Choroid plexus epithelial cell (primary cell): ENCODE results near the gene ADAMTS12.
A peak's percentile ranks its signal among the peaks of the same experiment; 100 is the strongest.
"Not testable (repeated sequence)": the region's sequence is repeated elsewhere in the genome, so short reads cannot be mapped to it uniquely, and the experiment has no call there.

Experiments used
- DNase-seq: peaks from one replicate; pipeline ENCODE4 v3.0.0-alpha.2; 2010; ENCODE audit warnings: low read depth
- H3K4me3 ChIP-seq: 2 replicates; pipeline ENCODE4 v1.5.1; 2011; ENCODE audit warnings: low read depth, mild to moderate bottlenecking, control low read depth, low read length, moderate library complexity
- CTCF ChIP-seq: conservative IDR thresholded peaks from 2 replicates; pipeline ENCODE4 v1.5.1; 2011; ENCODE audit warnings: low read depth, mild to moderate bottlenecking, control low read depth, inconsistent platforms, low read length, moderate library complexity

The ADAMTS12 gene

DNA sequence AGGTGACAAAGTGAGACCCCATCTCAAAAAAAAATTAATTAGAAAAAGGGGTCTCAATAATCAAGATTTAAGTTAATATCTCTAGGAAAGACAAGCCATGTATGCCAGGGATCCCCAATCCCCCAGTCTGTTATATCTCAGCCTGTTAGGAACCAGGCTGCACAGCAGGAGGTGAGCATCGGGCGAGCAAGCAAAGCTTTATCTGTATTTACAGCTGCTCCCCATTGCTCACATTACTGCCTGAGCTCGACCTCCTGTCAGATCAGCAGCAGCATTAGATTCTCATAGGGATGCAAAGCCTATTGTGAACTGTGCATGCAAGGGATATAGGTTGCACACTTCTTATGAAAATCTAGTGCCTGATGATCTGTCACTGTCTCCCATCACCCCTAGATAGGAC is 334.2 kb downstream of the ADAMTS12 start:
- TF ChIP-seq CTCF = no peak
- peak; percentile 40 for DNase-seq
- H3K4me3 ChIP-seq = no peak overlapping the region

DNA sequence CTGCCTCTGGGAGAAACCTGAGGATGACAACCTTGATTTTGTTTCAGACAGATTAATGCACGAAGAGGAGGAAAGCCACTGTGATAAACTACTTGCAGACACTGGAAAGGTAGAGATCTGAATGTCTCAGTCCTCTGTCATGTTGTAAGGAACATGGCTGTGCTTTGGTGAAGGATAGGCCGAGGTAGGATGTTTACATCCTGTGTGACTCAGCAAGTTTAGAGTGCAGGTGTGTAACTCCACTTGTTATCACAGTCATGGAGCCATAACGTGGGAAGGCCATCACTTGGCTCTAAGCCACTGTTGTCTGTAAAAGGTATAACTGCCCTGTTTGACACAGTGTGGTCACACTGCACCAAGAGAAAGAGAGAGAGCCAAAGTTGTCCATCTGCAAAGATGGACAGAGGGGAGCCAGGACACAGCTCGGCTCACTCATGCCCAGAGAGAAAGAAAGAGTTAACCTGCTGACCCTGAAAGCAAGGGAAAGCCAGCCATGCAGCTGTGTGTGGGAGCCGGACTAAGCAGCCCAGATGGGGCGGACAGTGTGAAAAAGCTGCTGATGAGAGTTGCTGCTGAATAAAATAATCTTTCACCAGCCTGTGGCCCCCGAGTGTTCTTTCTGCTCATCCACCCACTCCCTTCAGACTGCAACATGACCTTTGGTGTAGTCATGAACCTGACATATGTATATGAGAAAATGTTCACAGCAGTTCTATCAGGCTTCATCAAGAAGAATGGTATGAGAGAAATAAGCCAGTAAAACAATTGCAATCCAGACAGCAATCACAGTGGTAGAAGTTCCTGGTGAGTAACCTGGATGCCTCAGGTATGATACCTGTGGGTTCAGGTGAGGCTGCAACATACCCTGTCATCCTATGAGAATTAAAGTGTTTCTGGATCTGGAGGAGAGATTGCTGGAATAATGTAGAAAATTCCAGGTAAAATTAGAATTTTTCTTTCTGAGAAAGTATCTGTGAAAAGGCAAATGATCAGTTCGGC is 335.2 kb downstream of the ADAMTS12 start:
- DNase-seq = peak; percentile 38
- TF ChIP-seq CTCF = no peak
- H3K4me3 ChIP-seq = no peak overlapping the region

GRCh38 chr5:33549982-33550567 is 341.7 kb downstream of the ADAMTS12 start:
- no peak for TF ChIP-seq CTCF
- DNase-seq = no peak
- H3K4me3 ChIP-seq = no peak overlapping the region

GRCh38 chr5:33539790-33540189 is 352.0 kb downstream of the ADAMTS12 start:
- not testable (repeated sequence) for H3K4me3 ChIP-seq, DNase-seq

DNA sequence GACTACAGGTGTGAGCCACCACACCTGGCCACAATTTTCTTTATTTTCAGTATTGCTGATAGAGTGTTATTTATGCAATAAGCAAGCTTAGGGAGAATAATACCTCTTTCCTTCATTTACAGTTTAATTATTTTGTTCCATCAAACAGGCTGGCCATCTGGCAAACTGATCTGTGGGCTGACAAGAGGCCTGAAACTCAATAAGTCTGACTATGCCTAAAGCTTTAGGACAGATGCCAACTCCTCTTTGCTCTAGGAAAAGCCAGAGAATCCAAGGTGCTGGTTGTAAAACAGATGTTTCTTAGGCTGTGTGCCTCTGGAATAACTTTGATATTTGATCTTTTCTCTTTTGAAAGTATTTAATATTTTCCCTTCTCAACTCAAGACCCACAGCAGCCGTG is 352.6 kb downstream of the ADAMTS12 start:
- no peak for DNase-seq
- no peak for TF ChIP-seq CTCF
- no peak overlapping the region for H3K4me3 ChIP-seq

DNA sequence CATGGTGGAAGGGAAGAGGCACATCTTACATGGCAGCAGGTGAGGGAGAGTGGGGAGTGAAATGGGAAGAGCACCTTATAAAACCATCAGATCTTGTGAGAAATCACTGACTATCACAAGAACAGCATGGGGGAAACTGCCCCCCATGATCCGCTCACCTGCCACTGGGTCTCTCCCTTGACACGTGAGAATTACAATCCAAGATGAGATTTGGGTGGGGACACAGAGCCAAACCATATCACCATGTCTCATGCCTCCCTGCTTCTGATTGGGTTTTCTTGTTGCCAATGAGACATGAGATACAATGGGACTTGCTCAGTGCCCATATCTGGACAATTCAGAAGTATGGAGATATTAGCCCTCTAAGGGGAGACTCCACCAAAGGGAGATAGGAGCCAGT is 353.6 kb downstream of the ADAMTS12 start:
- no peak for DNase-seq
- H3K4me3 ChIP-seq = no peak overlapping the region
- no peak for TF ChIP-seq CTCF

DNA sequence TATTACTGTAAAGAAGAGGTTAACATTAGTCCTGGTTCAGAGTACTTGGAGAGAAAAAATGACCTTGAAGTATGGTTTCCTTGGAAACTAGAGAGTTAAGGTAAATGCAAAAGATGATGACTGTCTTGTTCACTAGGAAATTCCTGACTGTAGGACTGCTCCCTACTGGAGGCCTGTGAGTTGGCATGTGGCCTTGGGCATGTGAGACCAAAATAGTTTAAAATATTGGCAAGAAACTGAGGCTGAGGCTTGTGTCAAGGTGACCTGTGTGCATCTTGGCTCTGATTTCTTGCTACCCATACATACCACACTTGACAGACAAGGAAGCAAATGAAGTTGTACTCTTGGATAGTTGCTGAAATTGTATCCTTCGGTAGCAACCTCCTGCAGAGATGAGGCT is 354.6 kb downstream of the ADAMTS12 start:
- DNase-seq = peak; percentile 14
- no peak for TF ChIP-seq CTCF
- H3K4me3 ChIP-seq = no peak overlapping the region
